Omental fat pad (tissue), 4 donors: ENCODE data around the gene PDE6C. TPM values are rescaled to one million over a fixed set of nuclear protein-coding genes. Genes with fewer than 3 reads are reported as not detected.
A peak's percentile ranks its signal among the peaks of the same experiment; 100 is the strongest.

Experiments
- ATAC-seq: fragments of 150-250 bp; one replicate; pipeline ENCODE4 v1.9.1; 2016; ENCODE audit warnings: mild to moderate bottlenecking, moderate library complexity; ENCODE audit not compliant: low FRiP score
- DNase-seq: peaks from one replicate; pipeline ENCODE4 v3.0.0-alpha.2; 2019; ENCODE audit warnings: low spot score
- CTCF ChIP-seq, 3 donors: fragments of 450-650 bp; IDR thresholded peaks; one replicate each; pipeline ENCODE4 v1.5.1; 2016 to 2017; ENCODE audit warnings: antibody characterized with exemption in 3 of 3, mild to moderate bottlenecking in 3 of 3, moderate library complexity in 2 of 3
- total RNA-seq, 4 donors: library from RNA; depleted of rRNA; stranded (reverse); fragments of >200 nt; gene quantifications; one replicate each; pipeline ENCODE4 v1.1.0, GENCODE V29; 2016

PDE6C gene
- total RNA-seq, 4 donors from 2014 or later, result not detected

- ATAC-seq (no peak), DNase-seq (no peak)
Measured at GRCh38 chr10:93697207-93697606, 84.9 kb downstream of the PDE6C start.

GRCh38 chr10:93701866-93702209, 89.5 kb downstream of the PDE6C start:
- DNase-seq, result no peak
- no peak for TF ChIP-seq CTCF (IDR thresholded peaks at IDR 0.05)
- ATAC-seq, result peak; percentile 26

More at GRCh38 chr10:93697207-93697606, 84.9 kb downstream of the PDE6C start:
- no peak for TF ChIP-seq CTCF (IDR thresholded peaks at IDR 0.05)

GRCh38 chr10:93702210-93703001, 90.1 kb downstream of the PDE6C start, which contains the start of gene FRA10AC1:
Gene FRA10AC1, minus strand, starts transcription at chr10:93702592. Its CDS starts 2,486 bp downstream, at chr10:93700106.
- TF ChIP-seq CTCF (IDR thresholded peaks at IDR 0.05), result no peak
- peak; percentile 74 for DNase-seq

GRCh38 chr10:93703066-93703465, 90.7 kb downstream of the PDE6C start:
- no peak for TF ChIP-seq CTCF (IDR thresholded peaks at IDR 0.05)
- DNase-seq (no peak), ATAC-seq (no peak)

More at GRCh38 chr10:93702210-93703001, 90.1 kb downstream of the PDE6C start, which contains the start of gene FRA10AC1:
- peak; percentile 99 for ATAC-seq

- no peak for DNase-seq
- ATAC-seq, result no peak
- TF ChIP-seq CTCF (IDR thresholded peaks at IDR 0.05), result no peak
Measured at GRCh38 chr10:93703841-93704240, 91.5 kb downstream of the PDE6C start.

GRCh38 chr10:93704451-93704850, 92.1 kb downstream of the PDE6C start:
- no peak for DNase-seq
- no peak for ATAC-seq
- no peak for TF ChIP-seq CTCF (IDR thresholded peaks at IDR 0.05)

- no peak for TF ChIP-seq CTCF (IDR thresholded peaks at IDR 0.05)
- ATAC-seq (no peak), DNase-seq (no peak)
Measured at GRCh38 chr10:93707623-93708022, 95.3 kb downstream of the PDE6C start.
